ENCODE measurements around the gene L3MBTL1. TPM values are rescaled to one million over a fixed set of nuclear protein-coding genes. Genes with fewer than 3 reads are reported as not detected.

Gene L3MBTL1
- total and polyA plus RNA-seq, 2 of the 4 experiments (the other 2 are of a cell fraction), result 2.2 to 4.5 TPM

GRCh38 chr20:43579861-43580793 lies 72.6 kb downstream of the L3MBTL1 start (continued):
- TF ChIP-seq BHLHE40 (IDR thresholded peaks at IDR 0.05; ENCODE audit: low read depth, low read length), result no peak

- Histone ChIP-seq H3K23ac (ENCODE audit: low read depth, low read length) (no peak overlapping the region), H2BK20ac (ENCODE audit: low read depth, low read length) (0 out of 2 replicates have a peak overlapping the region, but pooled peaks have one; percentile 26), H4K91ac (ENCODE audit: insufficient read depth, low read depth, low read length) (no peak overlapping the region), H2BK5ac (ENCODE audit: low read depth, low read length, poor library complexity, severe bottlenecking) (peak overlapping the region; percentile 30), H3K4me2 (ENCODE audit: low read depth, low read length) (no peak overlapping the region), H3K56ac (ENCODE audit: extremely low read depth, insufficient read depth, low read length) (no peak overlapping the region), H3K4ac (ENCODE audit: low read depth, low read length) (no peak overlapping the region), H3K9me3 (ENCODE audit: control insufficient read depth, insufficient read depth, low read length) (no peaks in the 10 kb centered on the region), H3K9me1 (ENCODE audit: insufficient read depth, low read length) (peaks cover 7% of the 10 kb centered on the region), H3K18ac (ENCODE audit: low read depth, low read length) (no peak overlapping the region), H2BK120ac (ENCODE audit: low read depth, low read length) (no peak overlapping the region; the same call in 1 of the 2 replicates), H3K27me3 (ENCODE audit: control insufficient read depth, insufficient read depth, low read length) (no peaks in the 10 kb centered on the region), H2BK15ac (ENCODE audit: low read depth, low read length) (peak overlapping the region; percentile 41; the same call in 2 of the 3 replicates), H2AK9ac (replicated peaks; ENCODE audit: low read depth, low read length, poor library complexity) (no peak overlapping the region), H3K36me3 (ENCODE audit: control insufficient read depth, insufficient read depth, low read length) (no peaks in the 10 kb centered on the region), H3K9ac (ENCODE audit: low read depth, low read length) (no peak overlapping the region), H4K20me1 (ENCODE audit: insufficient read depth, low read length) (no peaks in the 10 kb centered on the region), H2AK5ac (ENCODE audit: low read depth, low read length) (peak overlapping the region; percentile 70), H4K5ac (ENCODE audit: low read depth, low read length) (no peak overlapping the region), H3K79me1 (ENCODE audit: low read depth in 1 of 2, low read length in 2 of 2) (no peaks in the 10 kb centered on the region), H3K27ac (ENCODE audit: insufficient read depth, low read length) (peak overlapping the region; percentile 52; the same call in 1 of the 2 replicates), H3K14ac (replicated peaks; ENCODE audit: low read depth, low read length) (no peak overlapping the region), H3K4me1 (ENCODE audit: control insufficient read depth, insufficient read depth, low read length) (peaks cover 8% of the 10 kb centered on the region), H4K8ac (ENCODE audit: low read depth in 2 of 2, low read length in 2 of 2) (no peak overlapping the region), H3K4me3 (ENCODE audit: insufficient read depth, low read depth, low read length) (no peak overlapping the region), H2AFZ (replicated peaks; ENCODE audit: low read length, poor library complexity) (no peak overlapping the region)
- WGBS, 2 experiments (ENCODE audit: extremely low coverage in 2 of 2, insufficient read length in 1 of 2), result 60% methylated on average over 1 of the region's 7 CpGs; no CpG with 5 or more reads in 1 of the 2 experiments
- BruUV-seq (replicated peaks), result no TSS peak
- POLR2A ChIA-PET (ENCODE audit: unreplicated experiment), result no interaction called here
- dilution Hi-C loops (cut with HindIII; ENCODE audit: low sequenced_read_pairs, unreplicated experiment), result no loop called here
- CTCF ChIA-PET, result no interaction called here
- DNase-seq, result no peak
- in situ Hi-C loops (cut with MboI; ENCODE audit: low sequenced_read_pairs), result no loop called here
- intact Hi-C loops (cut with micrococcal nuclease), result no loop called here
- ATAC-seq (ENCODE audit: low read depth), result no peak
- TF ChIP-seq ELK1 (IDR thresholded peaks at IDR 0.05; ENCODE audit: borderline replicate concordance, low read depth, low read length) (no peak), SMC3 (IDR thresholded peaks at IDR 0.05; ENCODE audit: low read depth, low read length) (no peak), BHLHE40 (IDR thresholded peaks at IDR 0.05; ENCODE audit: low read depth, low read length) (no peak), CHD1 (IDR thresholded peaks at IDR 0.05; ENCODE audit: low read depth, low read length) (no peak), MAFK (IDR thresholded peaks at IDR 0.05; ENCODE audit: low read depth, low read length) (no peak)
Measured at GRCh38 chr20:43583133-43583864, 75.8 kb downstream of the L3MBTL1 start.

Data from IMR-90 (cell line).